Esophagus muscularis mucosa (tissue), 4 donors: ENCODE measurements around the gene ZNF91. TPM values are rescaled to one million over a fixed set of nuclear protein-coding genes. Genes with fewer than 3 reads are reported as not detected.

Experiments used
- DNase-seq: peaks from one replicate; pipeline ENCODE4 v3.0.0-alpha.2; 2017; ENCODE audit errors: extremely low spot score
- H3K27ac ChIP-seq, 4 donors: fragments of 200-600 bp; sonication (generic); replicated peaks in 1 of 4; 1 replicate in 3 of 4; 2 replicates in 1 of 4; pipeline ENCODE4 v1.5.1; 2016 to 2019; ENCODE audit warnings: mild to moderate bottlenecking in 1 of 4
- H3K27me3 ChIP-seq, 4 donors: fragments of 200-600 bp; sonication (generic); one replicate each; pipeline versions ENCODE4 v1.5.1 to v1.6.0; 2016 to 2019
- H3K36me3 ChIP-seq, 4 donors: fragments of 200-600 bp; sonication (generic); one replicate each; pipeline ENCODE4 v1.5.1; 2016 to 2019
- H3K4me1 ChIP-seq, 4 donors: fragments of 200-600 bp; sonication (generic); one replicate each; pipeline ENCODE4 v1.5.1; 2016 to 2019
- H3K4me3 ChIP-seq, 4 donors: fragments of 200-600 bp; sonication (generic); 1 replicate in 2 of 4; 2 replicates in 2 of 4; pipeline ENCODE4 v1.5.1; 2016 to 2019; ENCODE audit warnings: mild to moderate bottlenecking in 4 of 4, moderate library complexity in 1 of 4
- H3K9me3 ChIP-seq, 4 donors: fragments of 200-600 bp; sonication (generic); 1 replicate in 3 of 4; 2 replicates in 1 of 4; pipeline ENCODE4 v1.5.1; 2016 to 2019
- EP300 ChIP-seq: sonication (generic); formaldehyde crosslinking; IDR thresholded peaks from one replicate; pipeline ENCODE4 v1.6.1; 2017; ENCODE audit warnings: antibody characterized with exemption
- POLR2A ChIP-seq: fragments of 450-650 bp; IDR thresholded peaks from one replicate; pipeline ENCODE4 v1.6.1; 2017; ENCODE audit warnings: antibody characterized with exemption, moderate library complexity, mild to moderate bottlenecking, low read depth
- POLR2AphosphoS5 ChIP-seq, 2 donors: sonication (generic); formaldehyde crosslinking; IDR thresholded peaks; one replicate each; pipeline ENCODE4 v1.6.1; 2017; ENCODE audit warnings: antibody characterized with exemption in 2 of 2
- WGBS: methylation state at CpG from one replicate; pipeline ENCODE4 v1.1.5; 2018; 5-methylcytosine and 5-hydroxymethylcytosine counted together
- intact Hi-C: fragments of 100-400 bp; cut with DNase I; formaldehyde crosslinking; loops from one replicate; pipeline ENCODE4 v1.15.1; 2023
- total RNA-seq, 4 donors: library from RNA; depleted of rRNA; stranded (reverse); fragments of >200 nt; gene quantifications; one replicate each; pipeline versions ENCODE4 v1.1.0 to v1.2.1, GENCODE V29; 2016
- TF ChIP-seq, protein P1 (sequence below), 3 experiments: fragments of 200-600 bp in 2 of 3; fragments of 450-650 bp in 1 of 3; sonication (generic) in 2 of 3; IDR thresholded peaks; one replicate each; pipeline ENCODE4 v1.5.1; 2017 to 2019; ENCODE audit warnings: antibody characterized with exemption in 3 of 3, mild to moderate bottlenecking in 2 of 3, moderate library complexity in 1 of 3

Gene ZNF91
- total RNA-seq, 4 donors from 2014 or later = 25.5 to 34.1 (median 30.4) TPM

DNA sequence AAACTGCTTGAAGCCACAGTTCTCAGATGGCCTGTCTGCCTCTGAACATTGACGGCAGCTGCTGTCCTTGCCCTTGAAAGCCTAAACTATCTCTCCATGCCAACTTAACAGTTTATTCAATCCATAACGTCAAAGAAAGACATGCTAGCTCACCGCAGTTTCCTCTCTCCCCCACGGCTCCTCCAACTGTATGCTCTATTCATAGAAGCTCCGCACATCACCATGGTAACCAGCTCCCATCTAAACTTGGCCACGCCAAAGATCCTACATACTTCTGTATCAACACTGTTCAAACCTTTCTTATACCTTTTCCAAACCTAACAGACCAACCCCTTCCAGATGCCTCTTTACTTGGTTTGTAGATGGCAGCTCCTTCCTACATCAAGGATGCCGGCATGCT, 48.6 kb downstream of the ZNF91 start:
- no peaks in the 10 kb centered on the region for H3K27me3 ChIP-seq
- peaks cover 9 to 69% (median 48%) of the 10 kb centered on the region in 4 donors for H3K9me3 ChIP-seq
- intact Hi-C loops = no loop called here
- 99% methylated on average over 7 of the region's 7 CpGs for WGBS
- H3K4me1 ChIP-seq = no peaks in the 10 kb centered on the region
- DNase-seq = no peak
- no peak overlapping the region for H3K4me3 ChIP-seq
- peaks cover 13 to 32% (median 21%) of the 10 kb centered on the region in 4 donors for H3K36me3 ChIP-seq
- H3K27ac ChIP-seq = no peak overlapping the region
- TF ChIP-seq POLR2A (no peak), POLR2AphosphoS5 (IDR thresholded peaks at IDR 0.05) (no peak), EP300 (no peak)
- TF ChIP-seq, protein P1, sequence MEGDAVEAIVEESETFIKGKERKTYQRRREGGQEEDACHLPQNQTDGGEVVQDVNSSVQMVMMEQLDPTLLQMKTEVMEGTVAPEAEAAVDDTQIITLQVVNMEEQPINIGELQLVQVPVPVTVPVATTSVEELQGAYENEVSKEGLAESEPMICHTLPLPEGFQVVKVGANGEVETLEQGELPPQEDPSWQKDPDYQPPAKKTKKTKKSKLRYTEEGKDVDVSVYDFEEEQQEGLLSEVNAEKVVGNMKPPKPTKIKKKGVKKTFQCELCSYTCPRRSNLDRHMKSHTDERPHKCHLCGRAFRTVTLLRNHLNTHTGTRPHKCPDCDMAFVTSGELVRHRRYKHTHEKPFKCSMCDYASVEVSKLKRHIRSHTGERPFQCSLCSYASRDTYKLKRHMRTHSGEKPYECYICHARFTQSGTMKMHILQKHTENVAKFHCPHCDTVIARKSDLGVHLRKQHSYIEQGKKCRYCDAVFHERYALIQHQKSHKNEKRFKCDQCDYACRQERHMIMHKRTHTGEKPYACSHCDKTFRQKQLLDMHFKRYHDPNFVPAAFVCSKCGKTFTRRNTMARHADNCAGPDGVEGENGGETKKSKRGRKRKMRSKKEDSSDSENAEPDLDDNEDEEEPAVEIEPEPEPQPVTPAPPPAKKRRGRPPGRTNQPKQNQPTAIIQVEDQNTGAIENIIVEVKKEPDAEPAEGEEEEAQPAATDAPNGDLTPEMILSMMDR (IDR thresholded peaks at IDR 0.05) = no peak

DNA sequence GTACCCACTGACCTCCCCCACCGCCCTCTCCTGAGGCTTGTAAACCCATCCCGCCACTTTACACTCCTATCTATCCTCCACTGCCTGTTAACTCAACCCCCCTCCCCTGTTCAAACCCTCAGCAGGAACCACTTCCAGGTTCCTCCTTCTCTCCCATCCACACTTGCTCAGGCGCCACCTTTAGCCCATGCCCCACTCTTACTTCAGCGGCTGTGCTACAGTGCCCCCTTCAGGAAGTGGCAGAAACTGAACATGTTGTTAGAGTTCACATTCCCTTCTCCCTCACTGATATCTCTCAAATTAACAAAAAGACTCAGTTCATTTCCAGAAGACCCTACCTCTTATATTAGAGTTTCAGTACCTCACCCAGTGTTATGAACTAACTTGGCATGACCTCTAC, 49.4 kb downstream of the ZNF91 start:
- TF ChIP-seq, protein P1 (IDR thresholded peaks at IDR 0.05) = no peak
- TF ChIP-seq POLR2AphosphoS5 (IDR thresholded peaks at IDR 0.05) (no peak), EP300 (no peak), POLR2A (no peak)
- H3K4me3 ChIP-seq = no peak overlapping the region
- WGBS = 89% methylated on average over 4 of the region's 4 CpGs
- peaks cover 9 to 62% (median 44%) of the 10 kb centered on the region in 4 donors for H3K9me3 ChIP-seq
- no peak overlapping the region for H3K27ac ChIP-seq
- peaks cover 12 to 27% (median 18%) of the 10 kb centered on the region in 4 donors for H3K36me3 ChIP-seq
- no peak for DNase-seq
- intact Hi-C loops = no loop called here
- no peaks in the 10 kb centered on the region for H3K27me3 ChIP-seq
- H3K4me1 ChIP-seq = no peaks in the 10 kb centered on the region

DNA sequence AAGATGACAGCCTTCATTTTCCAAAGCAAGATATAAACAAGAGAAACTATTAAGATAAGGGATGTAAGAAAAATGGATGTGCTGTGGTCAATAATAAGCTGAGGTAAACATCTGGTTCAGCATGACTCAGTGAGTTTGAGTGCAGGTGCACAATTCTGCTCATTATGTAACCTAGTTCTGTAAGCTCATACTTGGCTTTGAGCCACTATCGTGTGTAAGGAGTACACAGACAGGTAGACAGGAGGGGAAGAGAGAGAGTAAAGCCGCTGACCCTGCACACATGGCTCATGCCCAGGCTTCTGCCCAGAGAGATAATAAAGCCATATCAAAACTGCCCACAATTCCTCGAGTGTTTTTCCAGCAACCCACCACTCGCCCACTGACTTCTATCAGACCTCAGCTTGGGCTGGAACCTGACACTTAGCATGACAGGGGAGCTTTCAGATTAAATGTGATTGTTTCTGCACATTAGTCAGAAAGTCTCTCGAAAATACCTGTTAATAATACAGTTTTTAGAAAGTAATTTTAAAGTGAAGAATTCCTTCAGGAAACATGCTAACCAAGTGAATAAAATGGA, 51.7 kb downstream of the ZNF91 start:
- H3K4me1 ChIP-seq = no peaks in the 10 kb centered on the region
- H3K9me3 ChIP-seq = peaks cover 9 to 52% (median 33%) of the 10 kb centered on the region in 4 donors
- no peaks in the 10 kb centered on the region for H3K27me3 ChIP-seq
- intact Hi-C loops = no loop called here
- peaks cover 9 to 17% (median 11%) of the 10 kb centered on the region in 4 donors for H3K36me3 ChIP-seq
- H3K4me3 ChIP-seq = no peak overlapping the region
- no peak overlapping the region for H3K27ac ChIP-seq
- no peak for DNase-seq
- 91% methylated on average over 5 of the region's 5 CpGs for WGBS
- TF ChIP-seq POLR2A (no peak), EP300 (no peak), POLR2AphosphoS5 (IDR thresholded peaks at IDR 0.05) (no peak)
- TF ChIP-seq, protein P1 (IDR thresholded peaks at IDR 0.05) = no peak

DNA sequence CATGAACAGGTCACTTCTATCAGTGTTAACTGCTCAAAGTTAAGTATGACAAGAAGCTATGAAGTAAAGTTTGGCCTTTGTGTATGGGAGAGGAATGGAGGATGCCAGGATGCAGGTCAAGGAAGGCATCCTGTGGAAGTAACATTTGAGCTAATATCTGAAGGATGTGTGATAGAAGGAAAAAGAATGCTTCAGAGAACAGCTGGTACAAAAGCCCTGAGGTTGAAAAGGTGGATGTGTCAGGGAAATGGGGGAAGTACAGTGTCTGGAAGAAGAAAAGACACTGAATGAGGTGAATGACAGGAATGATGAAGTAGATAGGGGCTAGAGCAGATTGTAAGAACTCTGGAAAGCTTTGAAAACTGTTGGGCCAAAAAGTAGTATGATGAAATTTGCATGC, 67.1 kb downstream of the ZNF91 start:
- peak; percentile 7 for DNase-seq
- H3K4me3 ChIP-seq = no peak overlapping the region
- TF ChIP-seq, protein P1 (IDR thresholded peaks at IDR 0.05) = no peak
- TF ChIP-seq EP300 = no peak
- no peak for TF ChIP-seq POLR2A
- no peak for TF ChIP-seq POLR2AphosphoS5 (IDR thresholded peaks at IDR 0.05)
- H3K9me3 ChIP-seq = no peaks in the 10 kb centered on the region
- no peaks in the 10 kb centered on the region for H3K27me3 ChIP-seq
- H3K27ac ChIP-seq = no peak overlapping the region
- H3K4me1 ChIP-seq = no peaks in the 10 kb centered on the region
- intact Hi-C loops = no loop called here
- peaks cover 0 to 14% (median 9%) of the 10 kb centered on the region in 4 donors for H3K36me3 ChIP-seq
